K562 (cell line): ENCODE measurements around the gene CELF4. TPM values are rescaled to one million over a fixed set of nuclear protein-coding genes. Genes with fewer than 3 reads are reported as not detected.

Experiments used
- ATAC-seq: fragments of 200-7000 bp; cut with Tn5 transposase; 3 replicates; pipeline ENCODE4 v1.9.1; 2020; ENCODE audit warnings: moderate library complexity
- BruUV-seq: library from RNA; stranded (reverse); fragments of 400-500 nt; replicated peaks from 2 replicates; lab custom pipeline; 2021; lab: Mats Ljungman, UMichigan
- CTCF ChIA-PET: fragments of 300-600 bp; formaldehyde crosslinking; extraction: SDS; loops from one replicate; lab custom pipeline; 2021; ENCODE audit warnings: low intra/inter-chr PET ratio; lab: Yijun Ruan, JAX
- POLR2A ChIA-PET: fragments of 300-600, 350-650 bp; sonication (Branson Sonifier 250); formaldehyde crosslinking; extraction: SDS; loops from one replicate; lab custom pipeline; 2021; ENCODE audit warnings: antibody characterized with exemption, inconsistent platforms; lab: Yijun Ruan, JAX
- DNase-seq, 4 experiments: peaks; one replicate each; pipeline versions ENCODE4 v3.0.0 to v3.0.0-alpha.2; 2011 to 2018; ENCODE audit warnings: low spot score in 3 of 4, mixed read lengths in 3 of 4; ENCODE audit errors: extremely low read depth in 1 of 4
- FAIRE-seq: peaks from 2 replicates; lab custom pipeline; 2011; peaks lifted over from hg19 to GRCh38; lab: Jason Lieb, UNC
- H2AFZ ChIP-seq: 2 replicates; pipeline ENCODE4 v1.6.0; 2011; ENCODE audit warnings: low read depth, low read length, control low read depth, inconsistent platforms
- H3K27ac ChIP-seq: fragments of 200-600 bp; 3 replicates; pipeline ENCODE4 v1.8.0; 2011; ENCODE audit warnings: low read depth, mild to moderate bottlenecking, control low read depth, inconsistent platforms, low read length, moderate library complexity, mixed read lengths; ENCODE audit errors: extremely low read depth
- H3K27me3 ChIP-seq, 2 experiments: fragments of 300-600 bp in 1 of 2; 2 replicates in 1 of 2; 3 replicates in 1 of 2; pipeline versions ENCODE4 v1.6.0 to v1.8.0; 2011; ENCODE audit warnings: inconsistent platforms in 2 of 2, low read length in 2 of 2, mild to moderate bottlenecking in 1 of 2, mixed read lengths in 1 of 2, moderate library complexity in 1 of 2; ENCODE audit not compliant: control insufficient read depth in 2 of 2, insufficient read depth in 2 of 2
- H3K36me3 ChIP-seq: fragments of 300-600 bp; 3 replicates; pipeline ENCODE4 v1.8.0; 2011; ENCODE audit warnings: mild to moderate bottlenecking, low read length, inconsistent platforms; ENCODE audit not compliant: control insufficient read depth, insufficient read depth
- H3K4me1 ChIP-seq, 2 experiments: fragments of 200-600 bp in 1 of 2; replicated peaks in 1 of 2; 2 replicates in 1 of 2; 3 replicates in 1 of 2; pipeline versions ENCODE4 v1.5.1 to v1.8.0; 2011; ENCODE audit warnings: inconsistent platforms in 2 of 2, low read length in 2 of 2, mild to moderate bottlenecking in 1 of 2, mixed read lengths in 1 of 2, moderate library complexity in 1 of 2; ENCODE audit not compliant: control insufficient read depth in 2 of 2, insufficient read depth in 2 of 2
- H3K4me2 ChIP-seq: 2 replicates; pipeline ENCODE4 v1.6.1; 2011; ENCODE audit warnings: low read length, control low read depth, inconsistent platforms, mixed read lengths; ENCODE audit not compliant: insufficient read depth
- H3K4me3 ChIP-seq: fragments of 200-600 bp; sonication (generic), shearing (Covaris generic); 2 replicates; pipeline ENCODE4 v1.5.1; 2016; ENCODE audit warnings: control low read depth, inconsistent platforms
- H3K79me2 ChIP-seq: fragments of 200-600 bp; 3 replicates; pipeline ENCODE4 v1.8.0; 2011; ENCODE audit warnings: low read length, inconsistent platforms; ENCODE audit not compliant: control insufficient read depth, insufficient read depth
- H3K9ac ChIP-seq, 2 experiments: 2 replicates each; pipeline versions ENCODE4 v1.6.0 to v1.6.1; 2011; ENCODE audit warnings: low read depth in 2 of 2, low read length in 2 of 2, control low read depth in 1 of 2, inconsistent platforms in 1 of 2, mild to moderate bottlenecking in 1 of 2, mixed read lengths in 1 of 2; ENCODE audit not compliant: insufficient read depth in 1 of 2
- H3K9me1 ChIP-seq: one replicate; pipeline ENCODE4 v1.6.0; 2011; ENCODE audit warnings: inconsistent platforms, mild to moderate bottlenecking, low read length, moderate library complexity; ENCODE audit not compliant: control insufficient read depth, insufficient read depth
- H3K9me3 ChIP-seq: replicated peaks from 2 replicates; pipeline ENCODE4 v1.5.1; 2011; ENCODE audit warnings: low read depth, low read length, inconsistent platforms; ENCODE audit not compliant: control insufficient read depth, insufficient read depth
- H4K20me1 ChIP-seq: replicated peaks from 2 replicates; pipeline ENCODE4 v1.6.1; 2011; ENCODE audit warnings: low read length, inconsistent platforms, mixed read lengths; ENCODE audit not compliant: control insufficient read depth, insufficient read depth
- E2F3 ChIP-seq: fragments of 250-450 bp; sonication (Bioruptor Pico); IDR thresholded peaks from 2 replicates; pipeline ENCODE4 v1.4.0; 2020; ENCODE audit warnings: mild to moderate bottlenecking
- LARP7 ChIP-seq: fragments of 450-650 bp; IDR thresholded peaks from 2 replicates; pipeline ENCODE4 v1.6.1; 2016
- MYBL2 ChIP-seq, 2 experiments: fragments of 450-650 bp in 1 of 2; sonication (generic) in 1 of 2; formaldehyde crosslinking in 1 of 2; IDR thresholded peaks; 2 replicates each; pipeline versions ENCODE4 v1.6.1 to v1.8.1; 2017 to 2022; ENCODE audit warnings: borderline replicate concordance in 1 of 2, inconsistent platforms in 1 of 2, low read depth in 1 of 2, mild to moderate bottlenecking in 1 of 2, missing genetic modification reagents in 1 of 2, moderate library complexity in 1 of 2
- ZFP1 ChIP-seq: fragments of 450-650 bp; formaldehyde crosslinking; IDR thresholded peaks from 2 replicates; pipeline ENCODE4 v1.4.0; 2020; ENCODE audit warnings: mild to moderate bottlenecking, mixed read lengths
- WGBS: fragments of 100-300 bp; shearing (Covaris generic); methylation state at CpG from one replicate; pipeline ENCODE4 v1.1.6; 2016; ENCODE audit warnings: low coverage, mixed read lengths; ENCODE audit not compliant: insufficient coverage; ENCODE audit errors: missing lambda C conversion rate; 5-methylcytosine and 5-hydroxymethylcytosine counted together
- in situ Hi-C: fragments of 300-500 bp; cut with MboI; formaldehyde crosslinking; loops from 4 replicates; pipeline ENCODE4 v1.15.0; 2018; ENCODE audit warnings: inconsistent platforms, mixed read lengths
- intact Hi-C: fragments of 100-400 bp; cut with micrococcal nuclease; formaldehyde crosslinking; loops from 2 replicates; pipeline ENCODE4 v1.14.2; 2022
- polyA plus RNA-seq, 8 experiments: library from polyadenylated mRNA; depleted of rRNA in 4 of 8; stranded (reverse) in 5 of 8; unstranded in 3 of 8; fragments of >200 nt; fragmentation: Nextera tagmentation in 2 of 8; fragmentation: Illumina TruSeq in 1 of 8; extraction: Ambion mirVana in 2 of 8; extraction: Trizol in 1 of 8; gene quantifications; 2 replicates each; pipeline versions ENCODE4 v1.2.1 to v1.2.3, GENCODE V29; 2011 to 2014; ENCODE audit warnings: inconsistent platforms in 1 of 8, missing spikeins in 1 of 8
- total RNA-seq, 7 experiments: library from RNA; depleted of rRNA in 6 of 7; stranded (reverse); fragments of >200 nt in 6 of 7; fragmentation: Illumina TruSeq in 2 of 7; extraction: Trizol in 2 of 7; gene quantifications; 2 replicates each; pipeline versions ENCODE4 v1.2.1 to v1.2.3, GENCODE V29; 2011 to 2021; ENCODE audit warnings: low replicate concordance in 1 of 7
- TF ChIP-seq, protein P1 (sequence below): fragments of 450-650 bp; formaldehyde crosslinking; IDR thresholded peaks from 2 replicates; pipeline ENCODE4 v1.4.0; 2022; ENCODE audit warnings: missing genetic modification characterization
- TF ChIP-seq, protein P2 (sequence below): sonication (generic); formaldehyde crosslinking; IDR thresholded peaks from 2 replicates; pipeline ENCODE4 v1.8.0; 2022; ENCODE audit warnings: mild to moderate bottlenecking, missing genetic modification reagents

Gene CELF4
- total and polyA plus RNA-seq, 9 of the 15 experiments (the other 6 are each of a cell fraction or from before 2014, with no cell fraction given) = 0.04 to 0.24 (median 0.07) TPM; not detected in 3

DNA sequence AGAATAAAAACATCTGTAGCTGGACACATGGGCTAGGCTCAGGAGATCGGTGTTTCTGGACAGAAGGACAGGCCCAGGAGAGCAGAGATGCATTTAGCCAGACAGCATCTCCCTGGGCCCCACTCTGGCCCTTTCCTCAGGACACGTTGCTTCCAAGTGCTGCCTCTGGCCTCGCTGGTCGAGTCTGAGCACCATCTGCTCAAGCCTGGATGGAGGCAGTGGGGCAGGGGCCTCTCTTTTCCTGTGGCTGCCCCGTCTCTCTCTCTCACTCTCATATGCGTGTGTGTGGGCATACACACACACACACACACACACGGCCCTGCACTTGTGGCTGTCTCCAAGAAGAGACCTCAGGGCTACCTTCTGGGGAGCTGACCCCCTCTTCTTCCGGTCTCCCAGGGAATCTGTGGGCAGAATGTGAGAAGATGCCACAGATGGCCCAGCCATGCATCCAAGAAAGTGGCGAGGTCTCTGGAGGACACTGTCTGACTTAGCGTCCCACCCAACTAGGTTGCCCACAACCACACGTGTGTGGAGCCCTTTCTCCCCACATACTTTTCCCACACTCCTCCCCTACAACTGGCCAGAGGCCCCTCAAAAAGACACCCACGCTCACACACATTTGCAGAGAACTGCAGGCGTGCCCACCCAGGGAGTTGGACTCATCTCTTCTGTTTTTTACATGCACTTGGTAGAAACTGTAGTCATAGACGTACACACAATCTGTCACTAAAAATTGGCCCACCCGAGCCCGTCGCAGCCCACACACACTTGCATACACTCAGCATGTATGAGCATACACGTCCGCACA, 19.9 kb downstream of the CELF4 start:
- Histone ChIP-seq H3K9ac (no peak overlapping the region), H3K27me3 (no peaks in the 10 kb centered on the region; a peak in 1 of 5 replicates), H2AFZ (no peak overlapping the region), H4K20me1 (no peaks in the 10 kb centered on the region), H3K4me1 (no peaks in the 10 kb centered on the region), H3K9me3 (no peaks in the 10 kb centered on the region), H3K4me2 (no peak overlapping the region), H3K79me2 (no peaks in the 10 kb centered on the region), H3K4me3 (no peak overlapping the region), H3K9me1 (no peaks in the 10 kb centered on the region), H3K36me3 (no peaks in the 10 kb centered on the region), H3K27ac (no peak overlapping the region)
- TF ChIP-seq MYBL2 (IDR thresholded peaks at IDR 0.05; ENCODE audit: low read depth) = no peak
- TF ChIP-seq MYBL2 (CRISPR knock-in tag; IDR thresholded peaks at IDR 0.05; ENCODE audit: borderline replicate concordance) = no peak
- TF ChIP-seq, protein P1, sequence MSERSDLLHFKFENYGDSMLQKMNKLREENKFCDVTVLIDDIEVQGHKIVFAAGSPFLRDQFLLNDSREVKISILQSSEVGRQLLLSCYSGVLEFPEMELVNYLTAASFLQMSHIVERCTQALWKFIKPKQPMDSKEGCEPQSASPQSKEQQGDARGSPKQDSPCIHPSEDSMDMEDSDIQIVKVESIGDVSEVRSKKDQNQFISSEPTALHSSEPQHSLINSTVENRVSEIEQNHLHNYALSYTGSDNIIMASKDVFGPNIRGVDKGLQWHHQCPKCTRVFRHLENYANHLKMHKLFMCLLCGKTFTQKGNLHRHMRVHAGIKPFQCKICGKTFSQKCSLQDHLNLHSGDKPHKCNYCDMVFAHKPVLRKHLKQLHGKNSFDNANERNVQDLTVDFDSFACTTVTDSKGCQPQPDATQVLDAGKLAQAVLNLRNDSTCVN (CRISPR knock-in tag) = no peak
- no peak for TF ChIP-seq LARP7
- no peak for TF ChIP-seq E2F3 (CRISPR knock-in tag)
- TF ChIP-seq, protein P2, sequence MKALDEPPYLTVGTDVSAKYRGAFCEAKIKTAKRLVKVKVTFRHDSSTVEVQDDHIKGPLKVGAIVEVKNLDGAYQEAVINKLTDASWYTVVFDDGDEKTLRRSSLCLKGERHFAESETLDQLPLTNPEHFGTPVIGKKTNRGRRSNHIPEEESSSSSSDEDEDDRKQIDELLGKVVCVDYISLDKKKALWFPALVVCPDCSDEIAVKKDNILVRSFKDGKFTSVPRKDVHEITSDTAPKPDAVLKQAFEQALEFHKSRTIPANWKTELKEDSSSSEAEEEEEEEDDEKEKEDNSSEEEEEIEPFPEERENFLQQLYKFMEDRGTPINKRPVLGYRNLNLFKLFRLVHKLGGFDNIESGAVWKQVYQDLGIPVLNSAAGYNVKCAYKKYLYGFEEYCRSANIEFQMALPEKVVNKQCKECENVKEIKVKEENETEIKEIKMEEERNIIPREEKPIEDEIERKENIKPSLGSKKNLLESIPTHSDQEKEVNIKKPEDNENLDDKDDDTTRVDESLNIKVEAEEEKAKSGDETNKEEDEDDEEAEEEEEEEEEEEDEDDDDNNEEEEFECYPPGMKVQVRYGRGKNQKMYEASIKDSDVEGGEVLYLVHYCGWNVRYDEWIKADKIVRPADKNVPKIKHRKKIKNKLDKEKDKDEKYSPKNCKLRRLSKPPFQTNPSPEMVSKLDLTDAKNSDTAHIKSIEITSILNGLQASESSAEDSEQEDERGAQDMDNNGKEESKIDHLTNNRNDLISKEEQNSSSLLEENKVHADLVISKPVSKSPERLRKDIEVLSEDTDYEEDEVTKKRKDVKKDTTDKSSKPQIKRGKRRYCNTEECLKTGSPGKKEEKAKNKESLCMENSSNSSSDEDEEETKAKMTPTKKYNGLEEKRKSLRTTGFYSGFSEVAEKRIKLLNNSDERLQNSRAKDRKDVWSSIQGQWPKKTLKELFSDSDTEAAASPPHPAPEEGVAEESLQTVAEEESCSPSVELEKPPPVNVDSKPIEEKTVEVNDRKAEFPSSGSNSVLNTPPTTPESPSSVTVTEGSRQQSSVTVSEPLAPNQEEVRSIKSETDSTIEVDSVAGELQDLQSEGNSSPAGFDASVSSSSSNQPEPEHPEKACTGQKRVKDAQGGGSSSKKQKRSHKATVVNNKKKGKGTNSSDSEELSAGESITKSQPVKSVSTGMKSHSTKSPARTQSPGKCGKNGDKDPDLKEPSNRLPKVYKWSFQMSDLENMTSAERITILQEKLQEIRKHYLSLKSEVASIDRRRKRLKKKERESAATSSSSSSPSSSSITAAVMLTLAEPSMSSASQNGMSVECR = no peak
- TF ChIP-seq ZFP1 (CRISPR knock-in tag) = no peak
- BruUV-seq = no TSS peak
- intact Hi-C loops = no loop called here
- ATAC-seq = no peak
- CTCF ChIA-PET = no interaction called here
- in situ Hi-C loops = no loop called here
- no peak for FAIRE-seq
- WGBS = 0% methylated on average over 16 of the region's 19 CpGs
- no peak for DNase-seq
- POLR2A ChIA-PET = interaction anchor here (1.0 kb wide), 1 partner anchor 97 kb away, joined by 3 read pairs; no protein-coding TSS in a partner anchor
